Type B pancreatic cell (in vitro differentiated cells): Measurements from ENCODE around the gene PSME4. TPM values are rescaled to one million over a fixed set of nuclear protein-coding genes. Genes with fewer than 3 reads are reported as not detected.

Experiments
- DNase-seq: peaks from one replicate; pipeline ENCODE4 v3.0.0; 2021; ENCODE audit warnings: mixed read lengths; ENCODE audit not compliant: unreplicated experiment; ENCODE audit errors: extremely low spot score
- H3K27ac Mint-ChIP-seq: 2 replicates; pipeline ENCODE4 v1.8.0; 2021; ENCODE audit warnings: mild to moderate bottlenecking, mixed read lengths
- H3K27me3 Mint-ChIP-seq: 2 replicates; pipeline ENCODE4 v1.8.0; 2021; ENCODE audit warnings: mixed read lengths
- H3K36me3 Mint-ChIP-seq: 2 replicates; pipeline ENCODE4 v1.8.0; 2021; ENCODE audit warnings: mixed read lengths
- H3K4me1 Mint-ChIP-seq: one replicate; pipeline ENCODE4 v1.8.0; 2021; ENCODE audit warnings: mixed read lengths; ENCODE audit not compliant: unreplicated experiment
- H3K4me3 Mint-ChIP-seq: 2 replicates; pipeline ENCODE4 v1.8.0; 2021; ENCODE audit warnings: mild to moderate bottlenecking, mixed read lengths
- H3K9me3 Mint-ChIP-seq: 2 replicates; pipeline ENCODE4 v1.8.0; 2021; ENCODE audit warnings: mixed read lengths
- CTCF ChIP-seq: fragments of 200-600 bp; sonication (generic); conservative IDR thresholded peaks from 2 replicates; pipeline ENCODE4 v1.5.0; 2021; ENCODE audit warnings: antibody characterized with exemption, mild to moderate bottlenecking
- microRNA-seq: library from miRNA; unstranded; fragments of <30 nt; microRNA quantifications from one replicate; pipeline ENCODE4, GENCODE V29; 2020
- total RNA-seq: library from RNA; stranded (reverse); gene quantifications from 2 replicates; pipeline ENCODE4 v1.2.1, GENCODE V29; 2021; ENCODE audit warnings: low replicate concordance

PSME4 gene
- total RNA-seq, 1 donor from 2014 or later: 65.6 TPM

GRCh38 chr2:53820711-53821110 is 150.1 kb downstream of the PSME4 start:
- DNase-seq: no peak
- no peaks in the 10 kb centered on the region for H3K4me1 Mint-ChIP-seq
- H3K9me3 Mint-ChIP-seq: no peaks in the 10 kb centered on the region
- no peak for TF ChIP-seq CTCF
- no peaks in the 10 kb centered on the region for H3K27me3 Mint-ChIP-seq
- H3K36me3 Mint-ChIP-seq: peaks cover 20% of the 10 kb centered on the region
- H3K4me3 Mint-ChIP-seq: no peak overlapping the region
- no peak overlapping the region for H3K27ac Mint-ChIP-seq

GRCh38 chr2:53820048-53820447 is 150.7 kb downstream of the PSME4 start:
- no peak for DNase-seq
- Mint-ChIP-seq H3K9me3 (no peaks in the 10 kb centered on the region), H3K4me1 (no peaks in the 10 kb centered on the region), H3K27ac (no peak overlapping the region), H3K27me3 (no peaks in the 10 kb centered on the region), H3K36me3 (peaks cover 26% of the 10 kb centered on the region), H3K4me3 (no peak overlapping the region)
- TF ChIP-seq CTCF: no peak

GRCh38 chr2:53819634-53820033 is 151.2 kb downstream of the PSME4 start:
- Mint-ChIP-seq H3K4me3 (no peak overlapping the region), H3K4me1 (no peaks in the 10 kb centered on the region), H3K27ac (no peak overlapping the region), H3K9me3 (no peaks in the 10 kb centered on the region), H3K36me3 (peaks cover 26% of the 10 kb centered on the region), H3K27me3 (no peaks in the 10 kb centered on the region)
- DNase-seq: no peak
- no peak for TF ChIP-seq CTCF

GRCh38 chr2:53818854-53819435 is 151.8 kb downstream of the PSME4 start:
- Mint-ChIP-seq H3K36me3 (peaks cover 26% of the 10 kb centered on the region), H3K27ac (no peak overlapping the region), H3K27me3 (no peaks in the 10 kb centered on the region), H3K9me3 (no peaks in the 10 kb centered on the region), H3K4me3 (no peak overlapping the region), H3K4me1 (no peaks in the 10 kb centered on the region)
- TF ChIP-seq CTCF: no peak
- DNase-seq: no peak

Small RNAs within 50 kb of the gene (microRNA-seq; reads per million reads assigned to microRNA genes)
- not detected for gene MIR3682

Other genes starting within 250 kb of the PSME4 start
- 2.0 and 4.7 TPM in 2 replicates for gene CHAC2, start 203.2 kb downstream of the PSME4 start, total RNA-seq
- gene ASB3, start 184.0 kb downstream of the PSME4 start, total RNA-seq: 16.8 and 47.7 TPM in 2 replicates
- gene ERLEC1, start 183.9 kb downstream of the PSME4 start, total RNA-seq: 41.7 and 43.8 TPM in 2 replicates
- gene GPR75, start 111.0 kb downstream of the PSME4 start, total RNA-seq: 2.3 and 4.1 TPM in 2 replicates
- 9.8 and 10.1 TPM in 2 replicates for gene ACYP2, start 144.6 kb upstream of the PSME4 start, total RNA-seq